Ascending aorta (tissue), 2 donors: ENCODE results near the gene ENTPD8. TPM values are rescaled to one million over a fixed set of nuclear protein-coding genes. Genes with fewer than 3 reads are reported as not detected.
"Not testable (repeated sequence)": the region's sequence is repeated elsewhere in the genome, so short reads cannot be mapped to it uniquely, and the experiment has no call there.

ENCODE experiments used
- DNase-seq, 2 donors: peaks; one replicate each; pipeline ENCODE4 v3.0.0-alpha.2; 2019; ENCODE audit warnings: low spot score in 2 of 2
- H3K27ac ChIP-seq, 2 donors: fragments of 200-600 bp; sonication (generic); one replicate each; pipeline ENCODE4 v1.5.1; 2016 to 2017; ENCODE audit warnings: mild to moderate bottlenecking in 1 of 2
- H3K27me3 ChIP-seq: fragments of 200-600 bp; sonication (generic); one replicate; pipeline ENCODE4 v1.5.1; 2017
- H3K36me3 ChIP-seq, 2 donors: fragments of 200-600 bp; sonication (generic); one replicate each; pipeline ENCODE4 v1.5.1; 2016
- H3K4me1 ChIP-seq, 2 donors: fragments of 200-600 bp; sonication (generic); one replicate each; pipeline ENCODE4 v1.5.1; 2016 to 2017; ENCODE audit warnings: mild to moderate bottlenecking in 1 of 2
- H3K4me3 ChIP-seq, 2 donors: fragments of 200-600 bp; sonication (generic); one replicate each; pipeline ENCODE4 v1.5.1; 2016 to 2017; ENCODE audit warnings: mild to moderate bottlenecking in 1 of 2
- H3K9me3 ChIP-seq, 2 donors: fragments of 200-600 bp; sonication (generic); one replicate each; pipeline ENCODE4 v1.5.1; 2016
- CTCF ChIP-seq, 3 experiments: fragments of 200-600 bp in 2 of 3; fragments of 450-650 bp in 1 of 3; sonication (generic) in 2 of 3; IDR thresholded peaks; one replicate each; pipeline ENCODE4 v1.5.1; 2016 to 2019; ENCODE audit warnings: antibody characterized with exemption in 3 of 3, mild to moderate bottlenecking in 1 of 3, moderate library complexity in 1 of 3
- intact Hi-C: fragments of 100-400 bp; cut with DNase I; formaldehyde crosslinking; loops from one replicate; pipeline ENCODE4 v1.15.1; 2023
- total RNA-seq: library from RNA; depleted of rRNA; stranded (reverse); fragments of >200 nt; gene quantifications from one replicate; pipeline ENCODE4 v1.1.0, GENCODE V29; 2016

Gene ENTPD8
- total RNA-seq, 1 donor from 2014 or later = not detected

DNA sequence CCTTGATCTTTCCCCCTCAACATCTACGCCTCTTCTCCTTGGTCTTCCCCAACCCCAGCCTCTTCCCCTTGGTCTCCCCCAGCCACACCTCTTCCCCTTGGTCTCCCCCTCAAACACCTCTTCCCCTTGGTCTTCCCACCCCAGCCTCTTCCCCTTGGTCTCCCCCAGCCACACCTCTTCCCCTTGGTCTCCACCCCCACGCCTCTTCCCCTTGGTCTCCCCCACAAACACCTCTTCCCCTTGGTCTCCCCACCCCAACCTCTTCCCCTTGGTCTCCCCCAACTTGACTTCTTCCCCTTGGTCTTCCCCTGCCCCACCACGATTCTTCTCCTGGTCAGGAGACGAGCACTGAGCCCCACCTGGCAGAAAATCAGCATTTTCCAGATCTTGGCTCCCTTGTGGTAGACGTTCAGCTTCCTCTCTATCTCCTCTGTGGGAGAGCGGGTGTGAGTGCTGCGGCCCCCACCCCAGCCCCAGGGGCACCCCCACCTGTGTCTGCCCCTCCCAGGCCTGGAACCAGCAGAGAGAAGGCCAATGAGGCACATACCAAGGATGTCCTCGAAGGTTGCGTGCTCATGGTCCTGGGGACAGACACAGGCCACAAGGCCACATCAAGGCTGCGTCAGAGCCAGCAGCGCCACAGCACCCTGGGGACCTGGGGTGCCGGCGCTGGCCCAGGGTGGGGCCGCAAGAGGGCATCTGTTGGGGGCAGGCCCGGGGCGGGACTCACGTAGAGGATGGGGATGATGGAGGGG lies 11.0 kb upstream of the ENTPD8 start:
- no peak for TF ChIP-seq CTCF (IDR thresholded peaks at IDR 0.05)
- DNase-seq = peak; percentile 8 to 49
- H3K4me3 ChIP-seq = no peak overlapping the region
- H3K27ac ChIP-seq = no peak overlapping the region
- H3K36me3 ChIP-seq = peaks cover 39 to 57% of the 10 kb centered on the region in 2 donors
- no peaks in the 10 kb centered on the region for H3K9me3 ChIP-seq
- H3K4me1 ChIP-seq = peaks cover 28 to 32% of the 10 kb centered on the region in 2 donors
- intact Hi-C loops = loop anchor here (10.0 kb wide), 1 partner anchor 153 kb away; the partner anchor contains the start of gene ARRDC1
- no peaks in the 10 kb centered on the region for H3K27me3 ChIP-seq

DNA sequence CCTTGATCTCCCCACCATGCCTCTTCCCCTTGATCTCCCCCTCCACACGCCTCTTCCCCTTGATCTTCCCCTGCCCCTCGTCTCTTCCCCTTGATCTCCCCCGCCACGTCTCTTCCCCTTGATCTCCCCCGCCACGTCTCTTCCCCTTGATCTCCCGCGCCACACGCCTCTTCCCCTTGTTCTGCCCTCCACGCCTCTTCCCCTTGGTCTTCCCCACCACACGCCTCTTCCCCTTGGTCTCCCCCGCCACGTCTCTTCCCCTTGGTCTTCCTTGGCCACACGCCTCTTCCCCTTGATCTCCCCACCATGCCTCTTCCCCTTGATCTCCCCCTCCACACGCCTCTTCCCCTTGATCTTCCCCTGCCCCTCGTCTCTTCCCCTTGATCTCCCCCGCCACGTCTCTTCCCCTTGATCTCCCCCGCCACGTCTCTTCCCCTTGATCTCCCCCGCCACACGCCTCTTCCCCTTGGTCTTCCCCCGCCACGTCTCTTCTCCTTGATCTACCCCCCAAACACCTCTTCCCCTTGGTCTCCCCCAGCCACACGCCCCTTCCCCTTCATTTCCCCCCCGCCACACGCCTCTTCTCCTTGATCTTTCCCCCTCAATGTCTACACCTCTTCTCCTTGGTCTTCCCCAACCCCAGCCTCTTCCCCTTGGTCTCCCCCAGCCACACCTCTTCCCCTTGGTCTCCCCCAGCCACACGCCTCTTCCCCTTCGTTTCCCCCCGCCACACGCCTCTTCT lies 10.3 kb upstream of the ENTPD8 start:
- not testable (repeated sequence) for H3K9me3 ChIP-seq, H3K27ac ChIP-seq, H3K27me3 ChIP-seq, DNase-seq, H3K4me3 ChIP-seq
- intact Hi-C loops = loop anchor here (10.0 kb wide), 1 partner anchor 153 kb away; the partner anchor contains the start of gene ARRDC1
- Histone ChIP-seq H3K4me1 (peaks cover 23 to 28% of the 10 kb centered on the region in 2 donors), H3K36me3 (peaks cover 39 to 54% of the 10 kb centered on the region in 2 donors)

DNA sequence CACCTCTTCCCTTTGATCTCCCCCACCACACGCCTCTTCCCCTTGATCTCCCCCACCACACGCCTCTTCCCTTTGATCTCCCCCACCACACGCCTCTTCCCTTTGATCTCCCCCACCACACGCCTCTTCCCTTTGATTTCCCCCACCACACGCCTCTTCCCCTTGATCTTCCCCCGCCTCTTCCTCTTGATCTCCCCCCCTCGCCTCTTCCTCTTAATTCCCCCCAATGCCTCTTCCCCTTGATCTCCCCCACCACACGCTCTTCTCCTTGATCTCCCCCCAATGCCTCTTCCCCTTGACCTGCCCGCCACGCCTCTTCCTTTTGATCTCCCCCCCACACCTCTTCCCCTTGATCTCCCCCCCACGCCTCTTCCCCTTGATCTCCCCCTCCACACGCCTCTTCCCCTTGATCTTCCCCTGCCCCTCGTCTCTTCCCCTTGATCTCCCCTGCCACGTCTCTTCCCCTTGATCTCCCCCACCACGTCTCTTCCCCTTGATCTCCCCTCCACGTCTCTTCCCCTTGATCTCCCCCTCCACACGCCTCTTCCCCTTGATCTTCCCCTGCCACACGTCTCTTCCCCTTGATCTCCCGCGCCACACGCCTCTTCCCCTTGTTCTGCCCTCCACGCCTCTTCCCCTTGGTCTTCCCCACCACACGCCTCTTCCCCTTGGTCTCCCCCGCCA lies 9.5 kb upstream of the ENTPD8 start:
- H3K27ac ChIP-seq, H3K9me3 ChIP-seq, H3K4me3 ChIP-seq, H3K27me3 ChIP-seq: not testable (repeated sequence)
- peaks cover 36 to 51% of the 10 kb centered on the region in 2 donors for H3K36me3 ChIP-seq
- intact Hi-C loops = loop anchor here (10.0 kb wide), 1 partner anchor 154 kb away; the partner anchor contains the start of gene ARRDC1
- DNase-seq = peak; percentile 6 to 37
- peaks cover 16 to 22% of the 10 kb centered on the region in 2 donors for H3K4me1 ChIP-seq

DNA sequence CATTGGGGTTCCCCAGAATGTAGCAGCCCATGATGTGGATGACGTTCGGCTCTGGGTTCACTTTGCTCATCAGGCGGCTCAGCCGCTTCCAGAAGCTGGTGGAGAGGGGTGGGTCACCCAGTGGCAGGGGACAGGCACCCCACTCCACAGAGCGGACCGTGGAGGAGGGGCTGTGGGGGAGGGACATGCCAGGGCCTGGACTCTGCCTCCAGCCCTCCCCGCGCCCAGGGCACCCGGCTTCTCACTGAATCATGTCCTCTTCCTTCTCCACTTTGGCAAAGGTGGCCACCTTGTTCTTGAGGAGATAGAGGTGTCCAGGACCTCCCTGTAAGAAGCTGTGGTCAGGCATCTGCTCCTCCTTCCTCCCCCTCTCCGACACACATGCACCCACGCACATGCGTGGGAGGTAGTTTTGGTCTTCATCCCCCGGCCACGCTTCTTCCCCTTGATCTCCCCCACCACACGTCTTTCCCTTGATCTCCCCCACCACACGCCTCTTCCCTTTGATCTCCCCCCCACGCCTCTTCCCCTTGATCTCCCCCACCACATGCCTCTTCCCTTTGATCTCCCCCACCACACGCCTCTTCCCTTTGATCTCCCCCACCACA lies 8.9 kb upstream of the ENTPD8 start:
- no peak for TF ChIP-seq CTCF (IDR thresholded peaks at IDR 0.05)
- Histone ChIP-seq H3K4me1 (peaks cover 9 to 20% of the 10 kb centered on the region in 2 donors), H3K27ac (no peak overlapping the region), H3K9me3 (no peaks in the 10 kb centered on the region), H3K36me3 (peaks cover 30 to 44% of the 10 kb centered on the region in 2 donors), H3K4me3 (no peak overlapping the region), H3K27me3 (no peaks in the 10 kb centered on the region)
- intact Hi-C loops = loop anchor here (10.0 kb wide), 1 partner anchor 155 kb away; the partner anchor contains the start of gene ARRDC1
- no peak for DNase-seq

- no peak for TF ChIP-seq CTCF (IDR thresholded peaks at IDR 0.05)
- Histone ChIP-seq H3K27me3 (no peaks in the 10 kb centered on the region), H3K36me3 (peaks cover 27 to 37% of the 10 kb centered on the region in 2 donors), H3K4me3 (no peak overlapping the region), H3K4me1 (peaks cover 1 to 12% of the 10 kb centered on the region in 2 donors), H3K27ac (no peak overlapping the region), H3K9me3 (no peaks in the 10 kb centered on the region)
- intact Hi-C loops = no loop called here
- no peak for DNase-seq
Measured at GRCh38 chr9:137449081-137449844, 8.1 kb upstream of the ENTPD8 start.

- H3K27ac ChIP-seq = no peak overlapping the region
- H3K4me1 ChIP-seq = peaks cover 0 to 8% of the 10 kb centered on the region in 2 donors
- no peak for TF ChIP-seq CTCF (IDR thresholded peaks at IDR 0.05)
- intact Hi-C loops = no loop called here
- no peak overlapping the region for H3K4me3 ChIP-seq
- DNase-seq = no peak
- H3K9me3 ChIP-seq = no peaks in the 10 kb centered on the region
- H3K36me3 ChIP-seq = peaks cover 27 to 35% of the 10 kb centered on the region in 2 donors
- no peaks in the 10 kb centered on the region for H3K27me3 ChIP-seq
Measured at GRCh38 chr9:137448602-137448962, 7.4 kb upstream of the ENTPD8 start.
